AG20443 (cell line): ENCODE results near the gene FSTL1.

ENCODE experiments used
- DNase-seq: peaks from one replicate; pipeline ENCODE4 v3.0.0; 2012; ENCODE audit warnings: low spot score, mixed read lengths

Gene FSTL1, protein sequence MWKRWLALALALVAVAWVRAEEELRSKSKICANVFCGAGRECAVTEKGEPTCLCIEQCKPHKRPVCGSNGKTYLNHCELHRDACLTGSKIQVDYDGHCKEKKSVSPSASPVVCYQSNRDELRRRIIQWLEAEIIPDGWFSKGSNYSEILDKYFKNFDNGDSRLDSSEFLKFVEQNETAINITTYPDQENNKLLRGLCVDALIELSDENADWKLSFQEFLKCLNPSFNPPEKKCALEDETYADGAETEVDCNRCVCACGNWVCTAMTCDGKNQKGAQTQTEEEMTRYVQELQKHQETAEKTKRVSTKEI

GRCh38 chr3:120450600-120451271, at the start of gene FSTL1:
TSS of gene FSTL1 (minus strand) at chr3:120450992. CDS start at chr3:120450746, 246 bp downstream.
- DNase-seq = peak; percentile 90

- DNase-seq = peak; percentile 81
Measured at GRCh38 chr3:120498556-120499346, 48.0 kb upstream of the FSTL1 start.

- DNase-seq = no peak
Measured at GRCh38 chr3:120497818-120498217, 47.0 kb upstream of the FSTL1 start.

- DNase-seq = peak; percentile 57
Measured at GRCh38 chr3:120497336-120497735, 46.5 kb upstream of the FSTL1 start.

DNA sequence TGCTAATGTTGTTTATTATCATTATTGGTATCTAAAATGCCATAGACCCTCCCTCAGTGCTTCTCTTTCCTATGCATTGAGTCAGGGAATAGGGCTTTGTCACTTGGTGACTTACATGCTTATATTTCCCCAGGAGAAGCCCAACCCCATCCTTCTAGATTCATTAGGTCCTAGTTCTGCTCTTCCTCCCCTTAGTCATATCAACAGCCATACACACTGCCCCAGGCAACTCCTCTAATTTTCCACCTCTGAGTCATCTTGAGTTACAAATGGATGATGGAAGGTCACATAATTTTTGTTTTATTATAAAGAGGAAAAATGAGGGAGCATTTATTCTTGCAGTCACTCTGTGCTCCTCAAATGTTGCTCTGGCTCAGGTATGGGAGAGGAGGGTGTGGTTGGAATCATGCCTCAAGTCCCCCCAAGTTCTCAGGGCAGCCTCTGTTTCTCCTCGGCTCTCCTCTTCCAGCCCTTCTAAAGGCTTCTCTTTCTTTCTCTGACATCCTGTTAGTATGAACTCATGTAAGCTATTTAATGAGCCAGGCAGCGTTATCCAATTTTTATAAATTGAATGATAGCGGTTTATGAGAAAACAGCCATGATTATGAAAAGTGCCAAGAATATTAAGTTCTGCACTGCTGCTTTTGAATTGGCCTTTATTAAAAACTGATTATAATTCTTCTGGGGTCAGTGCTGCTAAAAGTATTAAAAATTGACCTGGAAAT, 45.6 kb upstream of the FSTL1 start:
- peak; percentile 65 for DNase-seq

GRCh38 chr3:120495809-120496208, 45.0 kb upstream of the FSTL1 start:
- DNase-seq = no peak

DNA sequence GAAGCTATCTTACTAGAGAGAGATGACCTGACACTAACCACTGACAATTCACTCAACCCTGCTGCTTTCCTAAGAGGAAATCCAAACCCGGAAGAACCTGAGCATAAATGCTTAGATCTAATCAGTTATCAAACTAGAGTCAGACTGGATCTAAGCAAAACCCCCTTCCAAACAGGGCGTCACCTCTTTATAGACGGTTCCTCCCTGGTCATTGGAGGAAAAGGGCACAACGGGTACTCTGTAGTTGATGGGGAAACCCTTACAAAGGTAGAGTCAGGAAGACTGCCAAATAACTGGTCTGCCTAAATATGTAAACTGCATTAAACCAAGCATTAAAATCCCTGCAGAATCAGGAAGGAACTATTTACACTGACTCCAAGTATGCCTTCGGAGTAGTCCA, 41.3 kb upstream of the FSTL1 start:
- no peak for DNase-seq

DNA sequence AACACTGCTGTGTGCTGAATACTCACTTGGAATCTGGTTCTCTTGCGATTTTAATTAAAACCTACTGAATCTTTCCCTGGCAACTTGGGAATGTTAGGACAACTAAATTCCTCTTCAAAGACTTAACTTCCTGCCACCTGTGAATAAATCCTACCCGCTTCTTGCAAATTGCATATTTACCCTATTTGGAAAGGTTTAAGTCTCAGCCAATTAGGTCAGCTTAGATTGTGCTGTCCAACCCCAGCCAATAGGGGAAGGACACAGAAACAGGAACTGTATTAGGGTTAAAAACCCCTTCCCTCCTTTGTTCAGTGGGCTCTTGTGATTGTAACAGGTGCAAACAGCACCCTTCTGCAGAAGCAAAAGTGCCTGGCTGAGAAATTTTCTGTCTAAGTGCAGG, 38.6 kb upstream of the FSTL1 start:
- no peak for DNase-seq

- no peak for DNase-seq
Measured at GRCh38 chr3:120488296-120488695, 37.5 kb upstream of the FSTL1 start.

- DNase-seq = peak; percentile 64
Measured at GRCh38 chr3:120487191-120487650, 36.4 kb upstream of the FSTL1 start.

DNA sequence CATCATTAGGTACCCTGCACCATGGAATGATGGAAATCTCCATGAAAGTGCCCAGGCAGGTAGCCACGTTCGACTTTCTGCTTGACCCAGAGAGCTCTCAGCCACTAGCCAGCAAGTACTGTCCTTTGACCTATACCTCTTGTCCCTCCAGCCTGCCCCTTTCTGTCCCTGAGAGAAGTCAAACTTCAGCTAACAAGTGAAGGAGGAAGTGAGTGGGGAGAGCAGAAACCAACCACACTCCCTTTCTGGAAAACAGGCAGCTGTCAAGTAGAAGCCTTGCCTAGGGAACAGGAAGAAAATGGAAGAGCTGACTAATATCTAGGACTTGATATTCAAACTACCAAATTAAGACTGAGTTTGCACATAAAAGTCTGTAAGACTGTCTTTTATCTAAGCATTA, 30.3 kb upstream of the FSTL1 start:
- DNase-seq = no peak

- no peak for DNase-seq
Measured at GRCh38 chr3:120477781-120478180, 27.0 kb upstream of the FSTL1 start.

DNA sequence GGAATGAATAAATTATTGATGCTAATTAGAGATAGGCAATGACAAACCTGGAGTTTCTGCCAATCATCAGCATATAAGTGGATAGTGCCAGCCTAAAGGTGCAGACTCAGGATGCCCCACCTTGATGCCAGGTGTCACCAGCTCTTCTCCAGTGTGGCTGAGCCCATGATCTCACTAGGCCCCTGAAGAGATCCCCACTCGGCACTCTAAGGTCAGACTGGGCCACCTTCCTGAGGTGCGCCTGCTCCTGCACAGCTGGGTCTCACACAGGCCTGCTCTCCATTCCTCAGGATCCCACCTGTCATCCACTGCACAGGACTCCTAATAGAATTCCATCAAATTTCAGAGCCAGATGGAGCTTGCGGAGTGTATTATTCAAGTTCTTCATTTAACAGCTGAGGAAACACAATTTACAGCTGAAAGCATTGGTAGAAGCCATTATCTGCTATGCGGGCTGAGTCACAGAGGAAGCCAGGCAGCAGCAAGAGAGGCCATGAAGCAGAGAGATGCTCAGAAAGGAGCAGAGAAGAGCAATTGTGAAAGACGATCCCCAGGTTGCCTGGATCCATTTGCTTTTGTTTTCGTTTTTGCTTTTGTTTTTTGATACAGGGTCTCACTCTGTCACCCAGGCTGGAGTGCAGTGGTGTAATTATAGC, 25.1 kb upstream of the FSTL1 start:
- DNase-seq = no peak

- no peak for DNase-seq
Measured at GRCh38 chr3:120473896-120474675, 23.3 kb upstream of the FSTL1 start.

GRCh38 chr3:120473389-120473788, 22.6 kb upstream of the FSTL1 start:
- no peak for DNase-seq

DNA sequence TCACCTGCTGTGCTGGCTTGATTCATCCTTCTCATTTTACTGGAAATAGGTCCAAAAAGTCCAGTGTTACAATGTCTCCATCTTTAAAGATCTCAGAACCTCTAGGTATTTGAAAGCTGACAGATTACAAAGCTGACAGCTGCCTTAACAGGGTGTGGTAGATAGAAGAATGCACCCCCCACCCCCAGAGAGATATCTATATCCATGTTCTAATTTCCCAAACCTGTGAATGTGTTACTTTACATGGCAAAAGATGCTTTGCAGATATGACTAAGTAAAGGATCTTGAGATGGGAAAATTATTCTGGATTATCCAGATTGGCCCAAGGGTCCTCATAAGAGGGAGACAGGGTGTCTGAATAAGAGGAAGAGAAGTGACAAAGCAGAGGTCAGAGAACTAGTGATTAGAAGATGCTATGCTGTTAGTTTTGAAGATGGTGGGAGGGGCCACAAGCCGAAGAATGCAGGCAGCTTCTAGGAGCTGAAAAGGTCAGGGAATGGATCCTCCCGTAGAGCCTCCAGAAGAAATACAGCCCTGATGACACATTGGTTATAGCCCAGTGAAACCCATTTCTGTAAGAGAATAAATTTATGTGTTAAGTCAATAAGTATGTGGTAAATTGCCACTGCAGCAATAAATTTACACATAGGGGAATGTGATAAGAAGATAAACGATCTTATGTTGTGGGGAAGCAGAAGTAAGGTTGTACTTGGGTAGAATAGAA, 21.5 kb upstream of the FSTL1 start:
- DNase-seq = no peak

DNA sequence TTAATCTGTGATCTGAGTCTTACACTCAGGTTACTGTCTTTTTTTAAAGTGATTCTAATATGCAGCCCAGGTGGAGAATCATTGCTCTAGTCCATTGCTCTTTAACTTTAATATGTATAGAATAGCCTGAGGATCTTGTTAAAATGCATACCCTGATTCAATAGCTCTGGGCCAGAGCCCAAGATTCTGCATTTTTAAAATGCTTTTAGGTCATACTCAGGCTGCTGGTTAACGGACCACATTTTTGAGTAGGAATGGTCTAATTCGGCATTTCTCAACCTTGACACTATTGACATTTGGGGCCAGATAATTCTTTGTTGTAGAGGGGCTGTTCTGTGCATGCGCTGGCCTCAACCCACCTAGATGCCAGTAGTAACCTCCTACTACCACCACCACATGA, 20.9 kb upstream of the FSTL1 start:
- DNase-seq = peak; percentile 37

GRCh38 chr3:120470870-120471269, 20.1 kb upstream of the FSTL1 start:
- peak; percentile 25 for DNase-seq

DNA sequence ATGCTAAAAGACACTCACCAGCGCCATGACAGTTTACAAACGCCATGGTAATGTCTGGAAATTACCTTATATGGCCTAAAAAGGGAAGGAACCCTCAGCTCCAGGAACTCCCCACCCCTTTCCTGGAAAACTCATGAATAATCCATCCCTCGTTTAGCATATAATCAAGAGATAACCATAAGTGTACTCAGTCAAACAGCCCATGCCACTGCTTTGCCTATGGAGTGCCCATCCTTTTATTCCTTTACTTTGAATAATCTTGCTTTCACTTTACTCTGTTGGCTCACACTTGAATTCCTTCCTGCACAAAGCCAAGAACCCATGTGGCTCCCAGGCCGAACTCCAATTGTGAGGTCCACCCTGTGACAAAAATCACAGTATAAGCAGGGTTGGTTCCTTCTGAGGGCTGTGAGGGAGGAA, 19.1 kb upstream of the FSTL1 start:
- DNase-seq = peak; percentile 47

DNA sequence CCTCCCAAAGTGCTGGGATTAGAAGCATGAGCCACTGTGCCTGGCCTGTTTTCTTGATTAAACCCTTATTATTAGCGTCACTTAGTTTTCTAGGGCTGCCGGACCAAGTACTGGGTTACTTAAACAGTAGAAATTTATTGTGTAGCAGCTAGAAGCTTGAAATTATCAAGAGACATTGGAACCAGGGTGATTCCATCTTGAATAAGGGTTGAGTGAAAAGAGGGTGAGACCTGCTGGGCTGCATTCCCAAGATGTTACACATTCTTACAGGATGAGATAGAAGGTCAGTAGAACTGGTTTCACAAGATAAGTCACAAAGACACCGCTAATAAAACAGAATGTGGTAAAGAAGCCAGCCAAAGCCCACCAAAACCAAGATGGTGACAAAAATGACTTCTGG, 18.6 kb upstream of the FSTL1 start:
- peak; percentile 49 for DNase-seq
